Measurements from ENCODE around the gene ENTHD1.
A peak's percentile ranks its signal among the peaks of the same experiment; 100 is the strongest.
"Not testable (repeated sequence)": the region's sequence is repeated elsewhere in the genome, so short reads cannot be mapped to it uniquely, and the experiment has no call there.

Gene ENTHD1

DNA sequence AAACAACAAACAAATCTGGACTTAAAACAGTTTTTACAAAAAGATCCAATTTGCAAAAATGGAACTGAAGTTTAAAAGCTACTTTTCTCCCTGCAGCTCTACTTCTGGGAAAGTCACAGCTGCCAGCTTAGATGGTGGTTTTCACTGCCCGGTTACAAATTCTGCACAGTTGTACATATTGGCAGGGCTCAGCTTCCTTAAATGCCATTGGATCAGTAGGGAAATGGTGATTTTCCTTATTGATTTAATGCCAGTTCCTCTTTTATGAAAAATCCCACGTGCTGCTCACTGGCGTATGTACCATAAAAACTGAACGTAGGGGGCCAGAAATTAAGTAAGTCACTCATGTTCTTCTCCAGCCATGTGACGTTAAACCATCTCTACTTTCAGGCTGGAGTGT, 30.1 kb upstream of the ENTHD1 start:
- DNase-seq: peak; percentile 52

DNA sequence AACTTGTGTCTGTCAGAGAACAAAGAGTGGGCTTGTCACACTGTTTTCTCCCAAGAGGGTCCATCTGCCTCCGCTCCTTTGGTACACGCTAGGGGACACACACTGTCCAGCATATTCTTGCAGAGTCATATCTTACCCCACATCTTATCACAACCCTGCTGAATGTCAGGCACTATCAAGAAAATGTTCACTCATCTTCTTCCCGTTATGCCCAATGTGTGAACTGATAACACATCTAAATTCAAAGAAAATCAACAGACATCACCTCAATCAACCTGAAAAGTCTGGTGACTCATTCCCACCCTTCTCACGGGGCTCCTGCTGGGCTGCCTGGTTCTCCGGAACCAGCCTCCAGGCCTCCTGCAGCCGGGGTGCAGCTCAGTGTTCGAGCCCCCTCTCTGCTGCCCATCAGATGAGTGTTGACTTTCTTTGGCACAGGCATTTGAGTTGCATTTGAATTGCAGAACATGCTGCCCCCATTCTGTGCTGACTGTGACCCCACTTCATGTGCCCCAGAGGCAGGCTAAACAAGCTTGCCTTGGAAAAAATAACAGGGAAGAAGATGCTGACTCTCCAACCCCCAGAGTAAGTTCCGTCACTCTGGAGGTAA, 26.7 kb upstream of the ENTHD1 start:
- no peak for DNase-seq

DNA sequence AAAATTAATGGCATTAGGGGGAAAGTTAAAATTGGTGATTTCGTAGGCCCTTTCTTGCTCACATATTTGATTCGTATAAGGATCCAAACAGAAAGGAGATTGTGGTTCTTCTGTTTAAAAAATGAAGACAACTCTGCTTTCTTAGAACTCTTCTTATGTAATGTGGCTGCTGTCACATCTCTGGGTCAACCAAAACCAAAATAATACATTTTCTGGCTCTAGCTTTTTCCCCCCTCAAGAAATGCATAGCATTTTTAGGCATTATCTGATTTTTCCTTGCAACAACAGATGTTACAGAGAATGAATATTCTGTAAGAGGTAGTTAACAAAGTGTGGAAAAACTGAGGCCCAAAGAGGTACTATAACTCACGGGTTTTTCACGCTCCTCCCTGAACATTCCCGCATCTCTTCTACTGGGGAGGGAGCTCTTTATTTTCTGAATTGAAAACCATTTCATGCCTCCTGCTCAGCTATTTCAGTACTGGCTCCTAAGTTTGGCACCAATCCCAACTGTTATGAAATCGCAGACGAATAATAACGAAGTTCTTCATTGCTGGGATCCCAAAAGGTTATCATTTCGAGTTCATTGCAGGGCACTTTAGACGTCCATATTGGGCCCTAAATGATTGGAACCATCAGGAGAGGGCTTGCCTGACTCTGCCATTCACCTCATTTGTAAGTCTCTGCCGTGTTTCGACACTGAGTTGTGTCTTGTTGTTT, 24.4 kb upstream of the ENTHD1 start:
- no peak for DNase-seq

DNA sequence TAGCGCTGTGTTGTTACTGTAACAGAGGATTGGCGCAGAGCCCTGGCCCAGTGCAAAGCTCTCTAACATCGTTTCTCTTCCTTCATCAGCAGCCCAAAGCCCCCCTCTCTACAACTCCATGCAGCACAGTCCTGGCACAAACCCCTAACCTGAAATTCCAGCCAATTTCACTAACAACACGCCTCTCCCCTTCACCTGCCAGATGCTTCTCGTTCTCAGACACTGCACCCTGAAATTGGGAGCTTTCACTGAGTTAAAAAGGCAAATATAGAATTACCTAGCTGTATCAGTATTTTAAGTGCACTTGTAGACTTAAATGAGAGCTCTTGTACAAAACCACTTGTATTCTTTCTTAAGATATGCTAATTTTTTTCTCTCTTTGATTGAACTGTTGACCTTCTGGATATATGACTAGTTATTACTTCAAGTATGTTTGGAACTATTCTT, 23.7 kb upstream of the ENTHD1 start:
- no peak for DNase-seq

DNA sequence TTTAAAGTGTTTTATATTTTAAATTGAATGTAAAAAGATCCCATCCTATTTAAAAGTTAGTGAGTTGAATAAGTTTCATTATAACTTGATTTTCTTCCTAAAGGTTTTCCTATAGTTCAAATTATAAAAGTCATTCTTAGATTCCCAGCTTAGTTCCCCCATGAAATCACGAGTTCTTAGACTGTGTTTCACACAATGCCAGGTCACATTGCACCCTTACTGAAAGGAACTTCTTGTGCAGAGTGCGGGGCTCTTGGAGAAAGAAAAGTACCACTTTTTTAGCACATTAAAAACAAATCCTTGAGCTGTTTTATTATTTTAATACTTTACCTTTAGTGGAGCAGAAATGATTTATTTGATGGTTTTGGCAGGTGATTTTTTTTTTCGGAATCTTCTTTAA, 22.9 kb upstream of the ENTHD1 start:
- no peak for DNase-seq

DNA sequence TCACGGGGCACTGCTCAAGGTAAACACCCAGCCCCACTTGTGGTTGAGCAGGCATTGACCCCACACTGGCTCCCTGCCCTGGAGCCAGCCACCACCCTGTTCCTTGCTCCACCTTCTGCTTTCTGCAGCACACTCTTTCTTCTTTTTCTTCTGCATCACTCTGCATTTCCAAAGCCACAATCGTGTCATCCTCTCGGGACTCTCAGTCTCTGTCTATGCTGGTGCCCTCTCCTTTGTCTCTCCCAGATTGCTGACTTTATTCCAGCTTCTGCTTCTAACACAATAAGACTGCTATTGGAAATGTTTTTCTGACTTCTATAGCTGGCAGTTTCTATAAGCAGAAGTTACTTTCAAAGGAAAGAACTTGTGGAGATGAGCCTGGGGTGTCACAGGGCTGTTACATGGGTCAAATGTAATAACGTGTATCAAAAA, 21.8 kb upstream of the ENTHD1 start:
- DNase-seq: no peak

DNA sequence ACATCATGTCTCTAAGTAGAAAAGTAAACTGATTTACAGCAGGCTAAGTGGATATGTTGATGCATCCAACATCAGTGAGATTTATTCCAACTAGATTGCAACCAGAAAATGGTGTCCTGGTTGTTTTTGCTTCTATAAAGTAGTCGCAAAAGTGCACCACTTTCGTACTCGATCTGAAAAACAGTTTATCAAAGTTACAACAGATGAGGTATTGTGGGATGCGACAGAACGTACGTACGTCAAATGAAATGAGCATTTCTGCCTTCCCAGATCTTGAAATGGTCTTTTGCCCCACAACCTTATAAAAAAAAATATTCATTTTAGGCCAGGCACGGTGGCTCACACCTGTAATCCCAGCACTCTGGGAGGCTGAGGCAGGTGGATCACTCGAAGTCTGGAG, 21.0 kb upstream of the ENTHD1 start:
- DNase-seq: no peak

DNA sequence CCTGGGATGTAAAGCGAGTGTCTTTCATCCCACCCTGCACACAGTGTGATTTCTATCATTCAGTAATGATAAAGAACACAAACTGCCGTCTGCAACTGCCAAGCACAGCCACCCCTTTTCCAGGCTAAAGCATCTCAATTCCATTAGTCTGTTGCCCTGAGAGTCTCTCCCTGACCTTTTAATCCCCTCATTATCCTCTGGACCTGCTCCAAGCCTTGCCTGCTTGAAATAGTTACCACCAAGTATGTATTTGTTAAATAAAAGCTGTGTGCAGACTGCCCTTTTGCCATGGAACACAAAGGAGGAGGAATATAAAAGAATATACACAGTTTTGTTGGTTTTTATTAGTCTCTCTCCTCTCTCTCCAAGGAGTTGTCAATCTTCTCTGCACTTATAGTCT, 20.3 kb upstream of the ENTHD1 start:
- peak; percentile 77 for DNase-seq

DNA sequence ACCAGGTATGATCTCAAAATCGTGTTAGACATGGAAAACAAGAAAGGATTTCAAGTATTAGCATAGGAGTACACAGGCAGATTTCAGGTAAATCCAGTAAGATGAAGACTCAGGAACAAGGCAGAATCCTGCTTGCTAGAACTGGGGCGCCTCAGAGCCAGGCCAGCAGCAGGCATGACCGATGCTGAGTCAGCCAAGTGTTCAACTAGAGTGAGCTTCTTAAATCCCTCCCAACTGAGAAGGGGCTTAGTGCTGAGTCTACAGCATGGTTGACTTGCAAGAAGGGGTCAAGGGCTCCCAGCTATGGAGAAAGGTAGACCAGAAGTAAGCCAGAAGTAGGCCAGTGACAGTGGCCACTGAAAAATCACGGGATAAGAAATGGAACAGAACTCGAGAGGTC, 19.8 kb upstream of the ENTHD1 start:
- peak; percentile 48 for DNase-seq

DNA sequence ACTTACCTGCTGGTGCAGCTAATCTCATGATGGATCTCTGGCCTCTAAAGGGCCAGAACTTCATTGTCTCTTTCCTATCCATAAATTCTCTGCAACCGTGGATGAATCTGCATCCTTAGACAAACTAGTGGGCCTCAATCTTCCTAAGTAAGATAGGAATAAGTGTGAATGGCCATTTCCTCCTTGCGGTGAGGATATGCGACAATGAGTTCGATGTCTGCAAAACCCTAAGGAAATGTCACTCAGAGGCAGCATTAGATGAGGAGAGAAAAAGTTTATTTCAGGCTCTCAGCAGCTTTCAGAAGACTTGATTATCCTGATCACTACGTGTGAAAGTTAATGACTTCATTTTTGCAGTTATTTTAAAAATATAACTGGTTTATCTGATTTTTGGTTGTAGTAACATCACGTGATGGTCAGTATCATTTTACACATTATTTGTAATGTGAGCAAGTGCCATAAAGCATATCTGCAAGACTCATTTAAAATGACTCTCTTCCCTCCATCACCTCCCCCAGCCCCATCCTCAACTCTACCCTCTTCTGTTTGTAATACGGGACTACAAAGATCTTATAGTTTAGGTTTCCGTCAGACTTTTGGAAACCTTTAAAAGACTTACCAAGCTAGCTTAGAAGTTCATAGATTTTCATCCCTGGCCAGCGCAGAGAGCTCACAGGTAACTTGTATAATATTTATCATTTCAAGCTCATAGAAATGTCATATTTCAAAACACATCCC, 17.5 kb upstream of the ENTHD1 start:
- DNase-seq: no peak

DNA sequence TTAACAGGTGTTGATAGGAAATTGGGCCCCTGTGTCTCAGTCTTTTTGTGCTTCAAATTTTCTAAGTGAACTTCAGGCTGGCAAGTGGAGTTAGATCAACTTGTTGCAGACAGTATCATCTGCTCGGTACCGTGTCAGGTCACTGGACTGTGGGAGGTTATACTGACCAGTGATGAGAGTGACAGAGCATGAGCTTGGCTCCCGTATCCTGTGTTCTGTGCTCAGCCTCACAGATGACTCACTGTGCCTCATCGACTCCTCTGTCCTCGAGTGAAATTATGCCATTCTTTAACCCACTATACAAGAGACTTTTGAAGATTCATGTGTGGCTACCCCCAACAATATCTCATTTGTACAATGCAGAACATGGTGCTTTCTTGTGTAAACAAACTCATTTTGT, 15.2 kb upstream of the ENTHD1 start:
- DNase-seq: no peak

DNA sequence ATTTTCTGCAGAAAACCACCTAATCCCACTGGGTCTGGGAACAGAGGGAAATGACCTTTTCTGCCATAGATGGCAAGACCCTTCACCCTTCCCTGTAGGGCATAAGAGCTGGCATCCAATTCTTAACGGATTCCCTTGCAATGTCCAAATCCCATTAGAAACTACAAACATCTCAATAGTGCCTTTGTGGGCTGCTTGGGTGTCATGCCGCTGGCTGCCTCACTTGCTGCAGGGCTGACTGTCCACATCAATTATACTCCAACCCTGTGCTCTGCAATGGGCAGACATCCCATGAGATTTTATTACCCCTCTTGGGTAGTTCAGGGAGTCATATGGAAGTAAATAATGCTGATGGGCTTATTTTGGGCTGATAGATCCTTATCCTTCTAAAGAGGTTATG, 14.6 kb upstream of the ENTHD1 start:
- peak; percentile 76 for DNase-seq

DNA sequence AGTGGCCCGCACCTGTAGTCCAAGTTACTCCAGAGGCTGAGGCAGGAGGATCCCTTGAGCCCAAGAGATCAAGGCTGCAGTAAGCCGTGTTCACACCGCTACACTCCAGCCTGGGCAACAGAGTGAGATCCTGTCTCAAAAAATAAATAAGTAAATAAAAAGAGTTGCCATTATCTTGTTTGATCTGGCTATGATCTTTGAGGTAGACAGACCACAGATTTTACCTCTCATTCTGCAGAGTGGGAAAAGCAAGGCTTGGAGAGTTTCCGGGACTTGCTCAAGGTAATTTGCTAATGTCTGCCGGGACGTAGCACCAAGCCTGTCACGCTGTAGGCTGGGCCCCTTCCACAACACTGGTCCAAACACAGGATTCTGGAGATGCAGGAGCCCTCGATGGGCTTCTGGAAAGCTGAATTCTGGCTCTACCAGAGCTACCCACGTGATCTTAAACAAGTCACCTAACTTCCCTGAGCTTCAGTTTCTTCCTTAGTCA, 14.1 kb upstream of the ENTHD1 start:
- DNase-seq: no peak

DNA sequence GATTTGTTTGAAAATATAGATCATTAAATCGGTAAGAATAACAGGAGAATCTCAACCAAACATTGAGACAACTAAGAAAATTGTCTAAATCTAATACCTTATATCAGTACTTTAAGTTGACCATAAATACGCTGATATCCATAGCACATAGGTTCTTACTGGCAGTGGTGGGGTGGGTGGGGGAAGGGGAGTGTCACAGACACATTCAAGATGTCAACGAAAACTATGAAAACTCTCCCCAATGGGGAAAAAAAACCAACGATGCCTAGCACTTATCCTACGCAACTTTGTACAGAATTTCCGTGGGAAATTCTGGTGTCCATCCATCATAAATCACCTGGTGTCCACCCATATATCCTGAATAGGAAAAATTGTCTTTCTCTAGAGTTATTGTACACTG, 13.5 kb upstream of the ENTHD1 start:
- DNase-seq: no peak

DNA sequence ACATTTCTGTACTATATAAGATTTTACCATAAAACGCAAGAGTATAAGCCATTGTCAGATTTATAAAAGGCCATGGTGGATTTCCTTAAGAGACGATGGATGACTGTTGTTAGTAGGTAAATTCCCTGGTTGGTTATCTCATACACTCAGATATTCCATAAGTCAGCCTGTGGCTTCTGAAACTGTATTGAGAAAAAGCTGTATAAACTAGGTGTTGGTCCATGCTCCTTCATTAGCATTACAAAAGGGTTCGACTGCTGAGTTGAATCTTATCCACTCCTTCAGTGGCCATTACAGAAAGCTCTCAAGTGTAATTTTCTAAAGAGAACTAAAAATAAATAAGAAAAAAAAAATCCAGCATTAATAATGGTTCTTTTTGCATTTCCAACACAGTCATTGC, 12.6 kb upstream of the ENTHD1 start:
- no peak for DNase-seq

DNA sequence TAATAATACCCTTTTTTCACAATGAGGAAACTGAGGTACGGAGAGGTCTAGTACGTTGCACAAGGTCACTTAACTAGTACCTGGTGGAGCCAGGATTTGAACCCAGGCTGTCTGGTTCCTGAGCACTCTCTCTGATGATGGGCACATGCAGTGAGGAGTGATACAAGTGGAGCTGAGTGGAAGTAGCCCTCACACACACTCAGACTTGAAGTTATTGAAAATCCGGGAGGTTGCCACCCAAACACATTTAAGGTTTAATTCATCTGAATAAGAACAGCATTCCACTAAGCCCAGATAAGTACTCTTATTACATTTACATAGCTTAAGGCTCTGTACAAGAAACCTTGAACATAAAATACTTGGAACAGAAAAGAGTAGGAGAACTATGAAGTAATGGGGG, 12.1 kb upstream of the ENTHD1 start:
- no peak for DNase-seq

DNA sequence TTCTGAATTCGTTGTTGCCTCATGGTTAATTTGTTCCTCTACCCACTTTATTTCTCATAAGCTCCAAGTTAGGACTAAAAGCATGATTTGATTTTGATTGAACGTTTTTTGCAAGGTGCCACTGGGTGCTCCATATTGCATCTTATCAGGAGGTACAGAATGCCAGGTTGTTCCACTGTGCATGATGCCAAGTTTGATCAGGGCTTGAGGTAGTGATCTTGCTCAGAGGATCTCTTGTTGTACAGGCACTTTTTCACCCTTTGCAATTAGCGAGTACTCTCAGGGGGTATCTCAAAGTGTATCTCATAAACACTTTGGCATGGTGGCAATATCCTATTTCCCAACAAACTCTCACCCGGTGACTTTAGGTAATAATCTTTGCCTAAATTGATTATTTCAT, 11.3 kb upstream of the ENTHD1 start:
- DNase-seq: no peak

DNA sequence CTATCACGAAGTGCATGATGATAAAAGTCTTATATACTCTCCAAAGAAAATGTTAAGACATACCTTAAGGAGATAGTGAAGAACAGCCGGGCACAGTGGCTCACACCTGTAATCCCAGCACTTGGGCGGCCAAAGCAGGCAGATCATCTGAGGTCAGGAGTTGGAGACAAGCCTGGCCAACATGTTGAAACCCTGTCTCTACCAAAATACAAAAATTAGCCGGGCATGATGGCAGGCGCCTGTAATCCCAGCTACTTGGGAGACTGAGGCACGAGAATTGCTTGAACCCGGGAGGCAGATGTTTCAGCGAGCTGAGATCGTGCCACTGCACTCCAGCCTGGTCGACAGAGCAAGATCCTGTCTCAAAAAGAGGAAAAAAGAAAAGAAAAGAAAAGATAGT, 10.5 kb upstream of the ENTHD1 start:
- DNase-seq: not testable (repeated sequence)

DNA sequence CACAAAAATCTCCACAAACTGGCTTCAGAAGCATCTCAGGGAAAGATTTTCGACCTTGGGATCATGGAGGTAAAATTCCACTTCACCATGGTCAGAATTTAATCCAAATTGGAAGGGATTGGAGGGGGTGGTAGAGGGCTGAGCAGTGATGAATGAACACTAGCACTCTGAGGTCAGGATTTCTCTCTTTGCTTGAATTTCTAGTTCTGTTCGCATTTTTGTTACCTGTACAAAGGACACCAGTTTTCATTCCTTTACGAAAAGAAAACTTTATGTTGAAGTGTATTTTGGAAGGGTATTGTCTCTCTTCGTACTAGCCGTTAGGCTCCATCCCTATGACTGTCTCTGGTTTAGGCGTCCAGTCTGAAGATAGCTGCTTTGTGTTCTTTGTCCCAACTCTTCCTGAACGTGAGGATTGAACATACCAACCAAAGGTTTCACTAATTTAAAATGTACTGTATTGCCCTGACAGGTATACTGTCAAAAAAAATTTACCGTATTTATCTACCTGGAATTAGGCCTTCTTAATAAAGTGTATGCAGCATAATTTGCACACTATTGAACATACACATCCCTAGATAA, 8.1 kb upstream of the ENTHD1 start:
- DNase-seq: no peak

DNA sequence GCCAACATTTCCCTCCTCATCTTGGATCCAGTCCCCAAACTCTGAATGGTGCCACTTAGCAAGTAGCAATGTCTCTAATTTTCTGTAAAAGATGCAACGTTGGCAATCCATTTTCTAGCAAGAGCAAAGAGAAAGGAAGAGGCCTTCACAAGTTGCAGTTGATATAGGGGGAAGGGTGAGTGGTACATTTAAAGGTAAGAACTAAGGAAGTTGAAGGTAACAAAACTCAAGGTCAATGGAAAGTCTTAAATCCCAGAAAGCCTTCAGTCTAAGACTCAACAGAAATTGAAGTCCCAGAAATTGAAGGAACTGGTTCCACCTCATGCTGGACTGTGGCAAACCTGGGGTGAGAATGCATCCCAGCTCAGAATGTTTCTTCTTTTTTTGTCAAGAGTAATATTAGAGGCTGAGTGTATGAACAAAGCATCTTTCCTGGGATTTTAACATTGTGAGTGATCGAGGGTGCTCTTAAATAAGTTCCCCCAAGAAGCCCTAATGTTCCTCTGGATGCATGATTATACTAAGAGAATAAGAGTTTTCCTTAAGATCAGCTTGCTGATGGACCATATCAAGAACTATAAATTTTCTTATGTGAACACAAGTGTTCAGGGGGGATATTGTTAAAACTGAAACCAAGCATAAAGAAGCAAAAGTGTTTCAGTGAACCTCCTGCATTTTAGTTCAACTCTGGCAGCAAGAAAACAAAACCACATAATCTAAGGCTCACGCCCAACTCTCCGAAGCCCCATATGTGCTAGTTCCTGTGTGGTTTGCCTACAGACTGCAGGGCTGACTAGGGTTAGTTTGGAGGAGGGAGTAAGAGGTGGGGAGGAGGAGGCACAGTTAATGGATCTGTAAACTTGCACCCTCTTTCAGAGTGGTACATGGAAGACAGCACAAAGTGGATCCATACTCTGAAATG, 7.0 kb upstream of the ENTHD1 start, which contains the start of gene GRAP2:
GRAP2 (plus strand) TSS at position 779 of the 922 bp plus-strand sequence. CDS start 46,023 bp downstream, outside the sequence.
- DNase-seq: no peak

DNA sequence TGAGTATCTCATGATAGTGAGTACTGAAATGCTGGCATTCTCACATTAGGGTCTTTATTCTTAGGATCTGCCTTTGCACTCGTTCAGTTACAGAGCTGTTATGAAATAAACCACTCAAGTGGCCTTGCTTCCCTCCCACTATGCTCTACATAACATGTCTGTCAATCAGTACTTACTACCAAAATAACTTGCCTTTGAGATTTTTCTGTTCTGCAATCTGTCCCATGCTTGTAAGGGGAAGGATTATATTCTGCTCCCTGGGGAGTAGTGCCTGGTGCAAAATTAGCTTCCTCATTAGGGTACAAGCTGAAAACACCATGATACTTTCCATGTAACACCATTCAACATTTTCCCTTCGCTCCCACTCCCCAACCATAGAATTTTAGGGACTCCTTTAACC, 5.4 kb upstream of the ENTHD1 start:
- DNase-seq: no peak

DNA sequence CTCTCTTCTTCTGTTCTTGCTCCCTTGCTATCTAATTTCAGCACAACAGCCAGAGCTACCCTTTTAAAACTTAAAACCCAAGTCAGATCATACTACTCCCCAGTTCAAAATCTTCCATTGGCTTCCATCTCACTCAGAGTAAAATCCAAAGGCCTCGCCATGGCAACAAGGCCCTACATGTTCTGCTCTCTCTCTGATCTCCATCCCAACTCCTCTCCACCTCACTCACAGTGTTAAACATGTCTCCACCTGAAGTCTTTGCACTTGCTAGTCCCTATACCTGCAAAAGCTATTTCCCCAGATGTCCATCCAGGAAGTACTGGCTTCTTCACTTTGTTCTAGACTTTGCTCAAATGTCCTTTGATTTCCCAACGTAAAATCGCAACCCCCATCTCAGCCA, 4.3 kb upstream of the ENTHD1 start:
- DNase-seq: no peak
